ENCODE measurements around the gene C1orf226. TPM values are rescaled to one million over a fixed set of nuclear protein-coding genes. Genes with fewer than 3 reads are reported as not detected.
A peak's percentile ranks its signal among the peaks of the same experiment; 100 is the strongest.
"Not testable (repeated sequence)": the region's sequence is repeated elsewhere in the genome, so short reads cannot be mapped to it uniquely, and the experiment has no call there.

Gene C1orf226
- total RNA-seq, 1 experiment from 2014 or later = 0.03 TPM

GRCh38 chr1:162391790-162392563 is 10.4 kb downstream of the C1orf226 start:
- in situ Hi-C loops (cut with HindIII; ENCODE audit: low pct_unique_long_range_greater_than_20kb, low sequenced_read_pairs) = no loop called here
- no peak for DNase-seq (ENCODE audit: low read depth)

DNA sequence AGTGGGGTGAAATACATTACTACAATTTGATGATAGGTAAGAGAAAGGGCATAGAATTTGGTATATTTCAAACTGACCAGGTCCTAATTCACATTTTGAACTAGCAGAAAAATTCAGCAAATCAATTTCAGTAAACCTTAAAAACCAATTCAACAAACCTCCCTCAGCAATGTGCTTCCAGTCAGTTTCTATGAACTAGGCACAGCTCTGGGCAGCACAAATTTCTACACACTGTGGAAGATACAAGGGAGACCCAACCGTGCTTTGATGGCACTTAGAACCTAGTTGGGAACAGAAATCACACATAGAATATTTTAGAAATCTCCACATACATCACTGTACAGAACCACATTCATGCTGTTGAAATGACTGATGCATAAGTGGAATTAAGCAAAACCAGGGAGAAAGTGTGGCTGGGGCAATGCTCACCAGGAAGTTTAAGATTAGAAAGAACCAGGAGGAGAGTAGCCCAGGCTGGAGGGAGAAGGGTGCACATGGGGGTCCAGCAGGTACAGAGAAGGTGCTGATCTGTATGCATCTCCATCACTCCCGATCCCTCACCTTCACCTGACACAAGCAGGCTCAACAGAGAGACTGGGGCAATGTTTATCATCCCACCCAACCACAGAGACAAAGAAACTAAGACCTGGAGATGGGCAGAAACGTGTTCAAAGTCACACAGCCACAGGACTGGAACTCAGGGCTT is 14.8 kb downstream of the C1orf226 start:
- in situ Hi-C loops (cut with HindIII; ENCODE audit: low pct_unique_long_range_greater_than_20kb, low sequenced_read_pairs) = no loop called here
- DNase-seq (ENCODE audit: low read depth) = no peak

GRCh38 chr1:162397039-162397448 is 15.5 kb downstream of the C1orf226 start:
- in situ Hi-C loops (cut with HindIII; ENCODE audit: low pct_unique_long_range_greater_than_20kb, low sequenced_read_pairs) = no loop called here
- no peak for DNase-seq (ENCODE audit: low read depth)

- no peak for DNase-seq (ENCODE audit: low read depth)
- in situ Hi-C loops (cut with HindIII; ENCODE audit: low pct_unique_long_range_greater_than_20kb, low sequenced_read_pairs) = no loop called here
Measured at GRCh38 chr1:162397943-162398560, 16.5 kb downstream of the C1orf226 start.

- DNase-seq (ENCODE audit: low read depth) = no peak
- in situ Hi-C loops (cut with HindIII; ENCODE audit: low pct_unique_long_range_greater_than_20kb, low sequenced_read_pairs) = no loop called here
Measured at GRCh38 chr1:162398999-162399580, 17.6 kb downstream of the C1orf226 start.

GRCh38 chr1:162400790-162401355 is 19.3 kb downstream of the C1orf226 start:
- DNase-seq (ENCODE audit: low read depth) = no peak
- in situ Hi-C loops (cut with HindIII; ENCODE audit: low pct_unique_long_range_greater_than_20kb, low sequenced_read_pairs) = no loop called here

DNA sequence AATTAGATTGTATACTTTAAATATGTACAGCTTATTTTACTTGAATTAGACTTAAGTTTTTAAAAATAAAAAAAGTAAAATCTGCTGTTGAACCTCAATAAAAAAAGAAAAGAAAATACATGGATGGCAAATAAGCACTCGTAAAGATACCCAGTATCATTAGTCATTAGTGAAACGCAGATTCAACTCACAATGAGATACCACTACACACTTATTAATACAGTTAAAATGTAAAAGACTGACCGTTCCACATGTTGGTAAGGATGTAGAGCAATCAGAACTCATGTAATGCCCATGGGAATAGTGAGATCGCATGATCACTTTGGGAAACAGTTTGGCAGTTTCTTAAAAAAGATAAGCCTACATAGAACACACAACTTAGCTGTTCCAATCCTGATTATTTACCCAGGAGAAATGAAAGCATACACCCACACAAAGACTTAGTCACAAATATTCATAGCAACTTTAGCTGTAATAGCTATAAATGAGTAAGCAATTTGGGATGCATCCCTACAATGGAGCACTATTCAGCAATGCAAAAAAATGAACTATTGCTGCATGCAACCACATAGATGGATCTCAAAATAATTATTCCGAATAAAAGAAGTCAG is 23.1 kb downstream of the C1orf226 start:
- no peak for DNase-seq (ENCODE audit: low read depth)

DNA sequence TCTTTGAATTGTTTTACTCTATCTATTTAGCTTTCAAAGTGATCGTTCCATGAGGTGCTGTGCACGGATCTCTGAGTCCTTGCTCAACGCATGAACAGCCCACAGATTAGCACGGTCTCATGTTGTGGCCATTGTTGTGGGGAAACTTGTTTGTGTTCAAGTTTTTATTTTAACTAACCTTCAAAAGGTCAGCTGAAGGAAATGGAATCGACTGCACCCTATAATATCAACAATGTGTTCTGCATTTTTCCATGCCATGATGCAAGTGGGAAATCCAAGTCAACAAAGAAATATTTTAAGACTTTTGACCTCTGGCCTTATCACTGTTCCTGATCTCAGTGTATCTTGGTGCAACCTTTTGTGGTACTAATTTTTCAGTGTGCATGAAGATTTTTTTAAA is 24.3 kb downstream of the C1orf226 start:
- in situ Hi-C loops (cut with HindIII; ENCODE audit: low pct_unique_long_range_greater_than_20kb, low sequenced_read_pairs) = no loop called here
- DNase-seq (ENCODE audit: low read depth) = no peak

More for the DNA sequence above, 23.1 kb downstream of the C1orf226 start:
- in situ Hi-C loops (cut with HindIII; ENCODE audit: low pct_unique_long_range_greater_than_20kb, low sequenced_read_pairs) = no loop called here

DNA sequence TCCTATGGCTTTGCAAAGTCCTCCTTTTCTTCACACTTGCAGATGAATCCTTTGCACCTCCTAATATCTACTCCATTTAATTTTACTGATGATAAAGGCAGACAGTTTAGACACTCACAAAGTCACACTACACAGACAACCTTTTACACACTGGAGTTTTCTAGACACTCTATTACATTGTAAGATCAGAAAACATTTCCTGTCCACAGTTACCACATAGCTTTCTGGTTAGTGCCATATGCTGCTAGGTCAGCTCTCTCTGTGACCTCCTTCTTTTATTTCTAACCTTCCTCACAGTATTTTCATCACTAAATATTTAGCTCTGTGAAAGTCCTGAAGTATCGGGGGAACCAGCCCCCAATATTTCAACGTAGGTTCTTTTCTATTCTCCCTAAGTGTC is 25.3 kb downstream of the C1orf226 start:
- in situ Hi-C loops (cut with HindIII; ENCODE audit: low pct_unique_long_range_greater_than_20kb, low sequenced_read_pairs) = no loop called here
- DNase-seq (ENCODE audit: low read depth) = no peak

GRCh38 chr1:162407539-162407938 is 26.0 kb downstream of the C1orf226 start:
- in situ Hi-C loops (cut with HindIII; ENCODE audit: low pct_unique_long_range_greater_than_20kb, low sequenced_read_pairs) = no loop called here
- no peak for DNase-seq (ENCODE audit: low read depth)

- DNase-seq (ENCODE audit: low read depth) = no peak
- in situ Hi-C loops (cut with HindIII; ENCODE audit: low pct_unique_long_range_greater_than_20kb, low sequenced_read_pairs) = no loop called here
Measured at GRCh38 chr1:162412002-162412401, 30.5 kb downstream of the C1orf226 start, which contains the start of gene SH2D1B. Gene SH2D1B, minus strand, starts transcription at chr1:162412136. Its CDS starts 120 bp downstream, at chr1:162412016.

GRCh38 chr1:162416215-162416614 is 34.7 kb downstream of the C1orf226 start:
- DNase-seq (ENCODE audit: low read depth) = no peak
- in situ Hi-C loops (cut with HindIII; ENCODE audit: low pct_unique_long_range_greater_than_20kb, low sequenced_read_pairs) = no loop called here

- in situ Hi-C loops (cut with HindIII; ENCODE audit: low pct_unique_long_range_greater_than_20kb, low sequenced_read_pairs) = no loop called here
- no peak for DNase-seq (ENCODE audit: low read depth)
Measured at GRCh38 chr1:162416909-162417308, 35.4 kb downstream of the C1orf226 start.

DNA sequence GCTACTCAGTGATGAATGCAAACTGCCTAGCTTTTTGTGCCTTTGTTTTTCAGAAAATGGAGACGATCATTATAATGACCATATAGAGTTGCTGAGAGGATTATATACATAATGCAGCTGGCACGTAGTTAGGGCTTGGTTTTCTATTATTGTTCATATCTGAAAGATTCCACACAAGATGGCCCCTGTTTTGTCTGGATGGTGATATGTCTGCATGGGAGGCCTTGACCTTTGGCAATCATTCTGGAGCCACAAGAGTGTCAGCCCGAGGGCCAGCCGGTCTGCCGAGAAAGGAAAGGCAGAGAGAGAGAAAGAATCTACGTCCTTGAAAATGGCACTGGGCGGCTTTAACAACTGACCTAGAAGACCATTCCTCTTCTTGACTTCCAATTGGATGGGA is 36.1 kb downstream of the C1orf226 start:
- in situ Hi-C loops (cut with HindIII; ENCODE audit: low pct_unique_long_range_greater_than_20kb, low sequenced_read_pairs) = no loop called here

GRCh38 chr1:162418584-162418983 is 37.1 kb downstream of the C1orf226 start:
- DNase-seq (ENCODE audit: low read depth); in situ Hi-C loops (cut with HindIII; ENCODE audit: low pct_unique_long_range_greater_than_20kb, low sequenced_read_pairs): not testable (repeated sequence)

More for the DNA sequence above, 36.1 kb downstream of the C1orf226 start:
- DNase-seq (ENCODE audit: low read depth) = no peak

DNA sequence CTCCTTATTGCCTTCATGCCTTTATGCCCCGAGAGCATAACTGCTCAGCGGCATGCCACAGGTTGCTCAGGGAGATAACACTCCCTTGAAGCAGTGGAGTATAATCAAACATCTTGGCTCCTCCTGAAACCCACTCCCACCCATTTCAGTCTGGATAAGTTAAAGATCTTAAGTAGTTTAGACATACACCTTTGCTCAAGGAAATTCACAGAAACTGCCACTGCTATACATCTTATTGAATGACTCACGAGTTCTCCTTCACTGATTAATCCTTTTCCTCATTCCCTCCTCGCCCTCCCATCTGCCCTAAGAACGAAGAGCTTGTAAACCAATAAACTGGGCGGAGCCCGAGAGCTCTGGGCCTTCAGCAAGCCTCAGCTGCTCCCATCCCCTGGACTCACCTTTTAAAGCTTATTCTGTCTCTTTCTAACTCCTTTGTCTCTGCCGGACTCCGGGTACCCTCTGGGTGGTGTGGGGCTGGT is 38.0 kb downstream of the C1orf226 start:
- peak; percentile 37 for DNase-seq (ENCODE audit: low read depth)
- in situ Hi-C loops (cut with HindIII; ENCODE audit: low pct_unique_long_range_greater_than_20kb, low sequenced_read_pairs) = not testable (repeated sequence)

DNA sequence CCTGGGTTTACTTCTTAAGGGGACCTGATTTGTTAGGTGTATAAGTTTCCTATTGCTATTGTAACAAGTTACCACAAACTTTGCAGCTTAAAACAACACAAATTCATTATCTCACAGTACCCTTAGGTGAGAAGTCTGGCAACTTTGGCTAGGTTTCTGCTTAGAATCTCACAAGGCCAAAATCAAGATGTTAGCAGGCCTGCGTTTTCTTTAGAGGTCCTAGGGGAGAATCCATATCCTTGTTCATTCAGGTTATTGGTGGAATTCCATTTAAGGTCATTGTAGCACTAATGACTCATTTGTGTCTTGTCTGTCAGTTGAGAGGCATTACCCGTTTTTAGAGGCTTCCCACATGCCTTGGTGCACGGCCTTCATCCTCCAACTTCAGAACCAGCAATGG is 38.6 kb downstream of the C1orf226 start:
- in situ Hi-C loops (cut with HindIII; ENCODE audit: low pct_unique_long_range_greater_than_20kb, low sequenced_read_pairs) = no loop called here
- no peak for DNase-seq (ENCODE audit: low read depth)

Measured in Caki2 (cell line).